Measurements from ENCODE around the gene ADORA2B. TPM values are rescaled to one million over a fixed set of nuclear protein-coding genes. Genes with fewer than 3 reads are reported as not detected.

ADORA2B gene
- total and polyA plus RNA-seq, 2 of the 8 experiments (the other 6 are each of a cell fraction or from before 2014, with no cell fraction given), result 2.6 to 8.2 TPM

GRCh38 chr17:15930426-15930825, 14.5 kb upstream of the ADORA2B start:
- H3K36me3 ChIP-seq (ENCODE audit: control insufficient read depth in 2 of 4, insufficient read depth in 4 of 4, low read length in 3 of 4), result no peaks in the 10 kb centered on the region
- DNase-seq (ENCODE audit: low read depth in 1 of 2, low spot score in 2 of 2) (no peak), FAIRE-seq (no peak)
- H2AFZ ChIP-seq (ENCODE audit: low read length), result no peak overlapping the region
- H3K27me3 ChIP-seq (replicated peaks in 1 of 4; ENCODE audit: control insufficient read depth in 3 of 4, extremely low read depth in 1 of 4, insufficient read depth in 3 of 4, low read length in 3 of 4), result no peaks in the 10 kb centered on the region; a peak in 1 of 7 replicates
- no peak for TF ChIP-seq ATF3 (IDR thresholded peaks at IDR 0.05; ENCODE audit: insufficient read depth, low read depth, low read length)
- TF ChIP-seq TEAD4 (IDR thresholded peaks at IDR 0.05; ENCODE audit: low read depth, low read length), result no peak
- TF ChIP-seq FOSL1 (IDR thresholded peaks at IDR 0.05; ENCODE audit: insufficient read depth, low read depth, low read length), result no peak
- no peak for TF ChIP-seq CBX8 (IDR thresholded peaks at IDR 0.05; ENCODE audit: borderline replicate concordance, low read depth, low read length)
- no peak for TF ChIP-seq SP1 (IDR thresholded peaks at IDR 0.05; ENCODE audit: low read depth, low read length)
- POLR2A ChIA-PET (ENCODE audit: partially characterized antibody), result interaction anchor here (1.0 kb wide), 1 partner anchor 69 kb away, joined by 3 read pairs; the partner anchor contains the start of genes TTC19 and ZSWIM7
- H2BK120ac ChIP-seq (replicated peaks; ENCODE audit: low read depth, low read length), result no peak overlapping the region
- no peak overlapping the region for H3K4me3 ChIP-seq (ENCODE audit: extremely low read depth in 1 of 4, insufficient read depth in 2 of 4, low read depth in 3 of 4, low read length in 4 of 4)
- H3K79me1 ChIP-seq (ENCODE audit: low read depth, low read length), result no peaks in the 10 kb centered on the region
- 89% methylated on average over 6 of the region's 6 CpGs; no CpG with 5 or more reads in 1 of the 2 experiments for WGBS, 2 experiments (ENCODE audit: extremely low coverage in 1 of 2, insufficient coverage in 1 of 2, insufficient read length in 1 of 2, insufficient replicate concordance in 2 of 2, low coverage in 1 of 2, low lambda C conversion rate in 2 of 2, missing lambda C conversion rate in 1 of 2)
- no peak overlapping the region for H3K4me2 ChIP-seq (ENCODE audit: insufficient read depth in 1 of 2, low read depth in 2 of 2, low read length in 2 of 2)
- H4K20me1 ChIP-seq (replicated peaks in 1 of 2; ENCODE audit: control insufficient read depth in 1 of 2, insufficient read depth in 2 of 2, low read length in 2 of 2), result no peaks in the 10 kb centered on the region
- no peak overlapping the region for H3K23ac ChIP-seq (ENCODE audit: insufficient read length)
- H2BK15ac ChIP-seq (ENCODE audit: low read length), result no peak overlapping the region
- H3K9ac ChIP-seq (replicated peaks in 1 of 4; ENCODE audit: extremely low read depth in 1 of 4, low read depth in 3 of 4, low read length in 3 of 4), result no peak overlapping the region
- no peaks in the 10 kb centered on the region; the same call in 1 of the 2 replicates for H3K23me2 ChIP-seq (ENCODE audit: low read depth, low read length)
- CTCF ChIA-PET (ENCODE audit: partially characterized antibody), result interaction anchor here (0.6 kb wide), 1 partner anchor 20 kb away, joined by 3 read pairs; no protein-coding TSS in a partner anchor
- no peak overlapping the region for H4K8ac ChIP-seq (ENCODE audit: extremely low read depth, insufficient read depth, low read length)
- H3K18ac ChIP-seq (ENCODE audit: extremely low read depth, low read length), result no peak overlapping the region
- no peak overlapping the region for H2BK5ac ChIP-seq (ENCODE audit: low read depth, low read length)
- no peak overlapping the region for H3K14ac ChIP-seq (ENCODE audit: insufficient read length)
- H3K4ac ChIP-seq (replicated peaks; ENCODE audit: insufficient read length, low read depth, low read length), result no peak overlapping the region
- no peaks in the 10 kb centered on the region for H3K9me3 ChIP-seq (ENCODE audit: insufficient read depth in 2 of 2, low read depth in 1 of 2, low read length in 1 of 2)
- H2AK5ac ChIP-seq (ENCODE audit: low read depth, low read length), result no peak overlapping the region
- no peak overlapping the region for H3K27ac ChIP-seq (ENCODE audit: low read depth, low read length)
- no peak overlapping the region for H4K5ac ChIP-seq (ENCODE audit: insufficient read length, low read depth, low read length)
- no peak overlapping the region for H2BK12ac ChIP-seq (ENCODE audit: low read depth, low read length)
- no peaks in the 10 kb centered on the region for H3K4me1 ChIP-seq (replicated peaks in 1 of 4; ENCODE audit: control insufficient read depth in 3 of 4, insufficient read depth in 4 of 4, low read length in 3 of 4)
- no peaks in the 10 kb centered on the region for H3K79me2 ChIP-seq (ENCODE audit: control insufficient read depth in 1 of 2, insufficient read depth in 2 of 2, low read length in 2 of 2)
- no peak overlapping the region for H3K56ac ChIP-seq (replicated peaks; ENCODE audit: insufficient read length, low read depth, low read length)
- H2BK20ac ChIP-seq (ENCODE audit: low read length), result no peak overlapping the region
- H4K91ac ChIP-seq (replicated peaks; ENCODE audit: insufficient read length, low read length), result no peak overlapping the region
